ENCODE measurements around the gene HGF.

- TF ChIP-seq, protein P1, sequence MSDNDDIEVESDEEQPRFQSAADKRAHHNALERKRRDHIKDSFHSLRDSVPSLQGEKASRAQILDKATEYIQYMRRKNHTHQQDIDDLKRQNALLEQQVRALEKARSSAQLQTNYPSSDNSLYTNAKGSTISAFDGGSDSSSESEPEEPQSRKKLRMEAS (IDR thresholded peaks at IDR 0.05) = no peak
- peak; percentile 49 for TF ChIP-seq NFIC (IDR thresholded peaks at IDR 0.05)
- TF ChIP-seq YY1 (IDR thresholded peaks at IDR 0.05; ENCODE audit: low read depth) = no peak
Measured at GRCh38 chr7:81684514-81685269, 85.2 kb downstream of the HGF start.
